Neuronal stem cell (in vitro differentiated cells): ENCODE data around the gene SMYD3.

Experiments
- DNase-seq: peaks from one replicate; pipeline ENCODE4 v3.0.0-alpha.2; 2013; ENCODE audit warnings: low spot score
- H2AFZ ChIP-seq: one replicate; pipeline ENCODE4 v1.6.1; 2013; ENCODE audit warnings: mild to moderate bottlenecking, low read length, inconsistent platforms
- H2AK5ac ChIP-seq: 2 replicates; pipeline ENCODE4 v1.6.1; 2013; ENCODE audit warnings: low read depth, mild to moderate bottlenecking, inconsistent platforms, low read length, moderate library complexity, mixed read lengths
- H2BK120ac ChIP-seq: 2 replicates; pipeline ENCODE4 v1.6.1; 2013; ENCODE audit warnings: low read depth, mild to moderate bottlenecking, inconsistent platforms, low read length, moderate library complexity, mixed read lengths
- H2BK12ac ChIP-seq: one replicate; pipeline ENCODE4 v1.6.1; 2013; ENCODE audit warnings: low read length, inconsistent platforms
- H2BK15ac ChIP-seq: 2 replicates; pipeline ENCODE4 v1.6.1; 2013; ENCODE audit warnings: mild to moderate bottlenecking, low read length, inconsistent platforms, mixed read lengths
- H2BK5ac ChIP-seq: one replicate; pipeline ENCODE4 v1.6.1; 2013; ENCODE audit warnings: inconsistent platforms, mild to moderate bottlenecking, low read length, moderate library complexity
- H3K14ac ChIP-seq: one replicate; pipeline ENCODE4 v1.6.1; 2013; ENCODE audit warnings: low read length, inconsistent platforms
- H3K18ac ChIP-seq: 2 replicates; pipeline ENCODE4 v1.6.1; 2013; ENCODE audit warnings: low read length, inconsistent platforms
- H3K23ac ChIP-seq: 2 replicates; pipeline ENCODE4 v1.6.1; 2013; ENCODE audit warnings: low read depth, mild to moderate bottlenecking, mixed read lengths, low read length, inconsistent platforms; ENCODE audit not compliant: poor library complexity
- H3K27ac ChIP-seq: replicated peaks from 3 replicates; pipeline ENCODE4 v1.5.1; 2013; ENCODE audit warnings: low read length, inconsistent platforms
- H3K27me3 ChIP-seq, 3 experiments: 2 replicates each; pipeline ENCODE4 v1.6.1; 2013; ENCODE audit warnings: low read length in 3 of 3, mild to moderate bottlenecking in 2 of 3, inconsistent platforms in 1 of 3, low read depth in 1 of 3, mixed read lengths in 1 of 3, moderate library complexity in 1 of 3; ENCODE audit not compliant: control insufficient read depth in 3 of 3, insufficient read depth in 3 of 3
- H3K36me3 ChIP-seq, 2 donors: replicated peaks in 1 of 2; 2 replicates each; pipeline ENCODE4 v1.6.1; 2013; ENCODE audit warnings: low read length in 2 of 2; ENCODE audit not compliant: control insufficient read depth in 2 of 2, insufficient read depth in 2 of 2
- H3K4ac ChIP-seq: 2 replicates; pipeline ENCODE4 v1.6.1; 2013; ENCODE audit warnings: inconsistent platforms, mild to moderate bottlenecking, low read length, moderate library complexity
- H3K4me1 ChIP-seq, 2 donors: 1 replicate in 1 of 2; 2 replicates in 1 of 2; pipeline ENCODE4 v1.6.1; 2013; ENCODE audit warnings: low read length in 2 of 2, low read depth in 1 of 2; ENCODE audit not compliant: control insufficient read depth in 2 of 2, insufficient read depth in 1 of 2
- H3K4me2 ChIP-seq: one replicate; pipeline ENCODE4 v1.6.1; 2013; ENCODE audit warnings: mild to moderate bottlenecking, low read length, inconsistent platforms; ENCODE audit not compliant: insufficient read depth, poor library complexity, severe bottlenecking
- H3K4me3 ChIP-seq, 2 donors: 2 replicates each; pipeline ENCODE4 v1.5.1; 2013; ENCODE audit warnings: low read length in 2 of 2, mild to moderate bottlenecking in 2 of 2, inconsistent platforms in 1 of 2, moderate library complexity in 1 of 2
- H3K79me1 ChIP-seq: one replicate; pipeline ENCODE4 v1.6.1; 2013; ENCODE audit warnings: low read depth, mild to moderate bottlenecking, inconsistent platforms, low read length, moderate library complexity
- H3K9ac ChIP-seq: one replicate; pipeline ENCODE4 v1.6.1; 2013; ENCODE audit warnings: mild to moderate bottlenecking, low read depth, low read length, inconsistent platforms; ENCODE audit not compliant: poor library complexity
- H3K9me3 ChIP-seq, 2 donors: replicated peaks in 1 of 2; 2 replicates each; pipeline versions ENCODE3 to v1.6.1; 2013; ENCODE audit warnings: low read length in 2 of 2, mild to moderate bottlenecking in 2 of 2, inconsistent platforms in 1 of 2, low read depth in 1 of 2, mixed read lengths in 1 of 2, moderate library complexity in 1 of 2; ENCODE audit not compliant: control insufficient read depth in 2 of 2, insufficient read depth in 1 of 2
- H4K8ac ChIP-seq: one replicate; pipeline ENCODE4 v1.6.1; 2013; ENCODE audit warnings: low read depth, mild to moderate bottlenecking, inconsistent platforms, low read length, moderate library complexity
- H4K91ac ChIP-seq: one replicate; pipeline ENCODE4 v1.6.1; 2013; ENCODE audit warnings: low read length, low read depth, mild to moderate bottlenecking, inconsistent platforms; ENCODE audit not compliant: poor library complexity
- WGBS, 2 donors: extraction: QIAGEN DNeasy Blood & Tissue Kit; methylation state at CpG; one replicate each; pipeline ENCODE4 v1.1.7; 2013; ENCODE audit warnings: missing lambda C conversion rate in 2 of 2, mixed read lengths in 1 of 2; ENCODE audit not compliant: insufficient read length in 2 of 2, insufficient replicate concordance in 1 of 2; ENCODE audit errors: extremely low coverage in 2 of 2; 5-methylcytosine and 5-hydroxymethylcytosine counted together

SMYD3 gene

GRCh38 chr1:246187834-246188372 is 319.2 kb downstream of the SMYD3 start:
- Histone ChIP-seq H3K79me1 (no peaks in the 10 kb centered on the region), H3K4me2 (no peak overlapping the region), H3K4ac (no peak overlapping the region), H3K27ac (no peak overlapping the region), H2AFZ (no peak overlapping the region), H2BK120ac (no peak overlapping the region), H2AK5ac (no peak overlapping the region), H3K23ac (no peak overlapping the region), H3K9me3 (peaks cover 0 to 2% of the 10 kb centered on the region in 2 donors), H3K36me3 (peaks cover 0 to 2% of the 10 kb centered on the region in 2 donors), H3K18ac (no peak overlapping the region), H4K8ac (no peak overlapping the region), H3K14ac (no peak overlapping the region), H3K4me3 (no peak overlapping the region), H2BK12ac (no peak overlapping the region), H3K9ac (no peak overlapping the region), H3K4me1 (no peaks in the 10 kb centered on the region), H3K27me3 (no peaks in the 10 kb centered on the region), H4K91ac (no peak overlapping the region), H2BK5ac (no peak overlapping the region), H2BK15ac (no peak overlapping the region)
- WGBS, 2 donors = 100% methylated on average over 1 of the region's 10 CpGs; no CpG with 5 or more reads in 1 of the 2 donors
- DNase-seq = no peak

- Histone ChIP-seq H3K4ac (no peak overlapping the region), H3K14ac (no peak overlapping the region), H3K36me3 (no peaks in the 10 kb centered on the region), H3K27me3 (no peaks in the 10 kb centered on the region), H2BK5ac (no peak overlapping the region), H4K91ac (no peak overlapping the region), H3K79me1 (no peaks in the 10 kb centered on the region), H3K23ac (no peak overlapping the region), H2BK15ac (no peak overlapping the region), H3K4me1 (no peaks in the 10 kb centered on the region), H3K4me3 (no peak overlapping the region), H3K9me3 (peaks cover 0 to 2% of the 10 kb centered on the region in 2 donors), H2BK12ac (no peak overlapping the region), H2AK5ac (no peak overlapping the region), H3K4me2 (no peak overlapping the region), H3K18ac (no peak overlapping the region), H4K8ac (no peak overlapping the region), H2BK120ac (no peak overlapping the region), H2AFZ (no peak overlapping the region), H3K9ac (no peak overlapping the region), H3K27ac (no peak overlapping the region)
- DNase-seq = no peak
- no CpG with 5 or more reads among the region's 1 CpG for WGBS, 2 donors
Observed at GRCh38 chr1:246184503-246184902, 322.6 kb downstream of the SMYD3 start.

- H3K23ac ChIP-seq = no peak overlapping the region
- no peaks in the 10 kb centered on the region for H3K4me1 ChIP-seq
- no peak overlapping the region for H2BK12ac ChIP-seq
- no peak overlapping the region for H2AK5ac ChIP-seq
- peaks cover 0 to 2% of the 10 kb centered on the region in 2 donors for H3K9me3 ChIP-seq
- no peak overlapping the region for H2BK120ac ChIP-seq
- H2BK15ac ChIP-seq = no peak overlapping the region
- no peak overlapping the region for H3K18ac ChIP-seq
- no peak overlapping the region for H3K9ac ChIP-seq
- no peak overlapping the region for H3K4ac ChIP-seq
- H3K27me3 ChIP-seq = no peaks in the 10 kb centered on the region
- no peak overlapping the region for H3K4me2 ChIP-seq
- no peaks in the 10 kb centered on the region for H3K36me3 ChIP-seq
- no peak overlapping the region for H3K4me3 ChIP-seq
- no peak overlapping the region for H4K91ac ChIP-seq
- H2BK5ac ChIP-seq = no peak overlapping the region
- H3K79me1 ChIP-seq = no peaks in the 10 kb centered on the region
- H4K8ac ChIP-seq = no peak overlapping the region
- WGBS, 2 donors = 100% methylated on average over 1 of the region's 3 CpGs; no CpG with 5 or more reads in 1 of the 2 donors
- no peak for DNase-seq
- H2AFZ ChIP-seq = no peak overlapping the region
- H3K27ac ChIP-seq = no peak overlapping the region
- no peak overlapping the region for H3K14ac ChIP-seq
Observed at GRCh38 chr1:246182149-246182851, 324.8 kb downstream of the SMYD3 start.

GRCh38 chr1:246181241-246181640 is 325.8 kb downstream of the SMYD3 start:
- Histone ChIP-seq H2BK120ac (no peak overlapping the region), H3K27ac (no peak overlapping the region)

More at GRCh38 chr1:246181241-246181640, 325.8 kb downstream of the SMYD3 start:
- Histone ChIP-seq H3K27me3 (no peaks in the 10 kb centered on the region), H3K9me3 (peaks cover 0 to 2% of the 10 kb centered on the region in 2 donors), H2AFZ (peak overlapping the region; percentile 24), H2BK5ac (no peak overlapping the region), H3K14ac (no peak overlapping the region), H3K4ac (no peak overlapping the region), H3K4me3 (no peak overlapping the region), H3K9ac (no peak overlapping the region), H3K79me1 (no peaks in the 10 kb centered on the region), H4K8ac (no peak overlapping the region), H2BK12ac (no peak overlapping the region), H2BK15ac (no peak overlapping the region), H4K91ac (no peak overlapping the region), H2AK5ac (no peak overlapping the region), H3K4me2 (no peak overlapping the region), H3K23ac (no peak overlapping the region), H3K4me1 (no peaks in the 10 kb centered on the region), H3K36me3 (no peaks in the 10 kb centered on the region), H3K18ac (no peak overlapping the region)
- DNase-seq = no peak
